K562 (cell line): Measurements from ENCODE around the gene NDUFAF8. TPM values are rescaled to one million over a fixed set of nuclear protein-coding genes. Genes with fewer than 3 reads are reported as not detected.

Experiments used
- ATAC-seq: fragments of 200-7000 bp; cut with Tn5 transposase; 3 replicates; pipeline ENCODE4 v1.9.1; 2020; ENCODE audit warnings: moderate library complexity
- BruUV-seq: library from RNA; stranded (reverse); fragments of 400-500 nt; replicated peaks from 2 replicates; lab custom pipeline; 2021; lab: Mats Ljungman, UMichigan
- CTCF ChIA-PET: fragments of 300-600 bp; formaldehyde crosslinking; extraction: SDS; loops from one replicate; lab custom pipeline; 2021; ENCODE audit warnings: low intra/inter-chr PET ratio; lab: Yijun Ruan, JAX
- POLR2A ChIA-PET: fragments of 300-600, 350-650 bp; sonication (Branson Sonifier 250); formaldehyde crosslinking; extraction: SDS; loops from one replicate; lab custom pipeline; 2021; ENCODE audit warnings: antibody characterized with exemption, inconsistent platforms; lab: Yijun Ruan, JAX
- DNase-seq, 4 experiments: peaks; one replicate each; pipeline versions ENCODE4 v3.0.0 to v3.0.0-alpha.2; 2011 to 2018; ENCODE audit warnings: low spot score in 3 of 4, mixed read lengths in 3 of 4; ENCODE audit errors: extremely low read depth in 1 of 4
- FAIRE-seq: peaks from 2 replicates; lab custom pipeline; 2011; peaks lifted over from hg19 to GRCh38; lab: Jason Lieb, UNC
- H2AFZ ChIP-seq: 2 replicates; pipeline ENCODE4 v1.6.0; 2011; ENCODE audit warnings: low read depth, low read length, control low read depth, inconsistent platforms
- H3K27ac ChIP-seq: fragments of 200-600 bp; 3 replicates; pipeline ENCODE4 v1.8.0; 2011; ENCODE audit warnings: low read depth, mild to moderate bottlenecking, control low read depth, inconsistent platforms, low read length, moderate library complexity, mixed read lengths; ENCODE audit errors: extremely low read depth
- H3K27me3 ChIP-seq, 2 experiments: fragments of 300-600 bp in 1 of 2; 2 replicates in 1 of 2; 3 replicates in 1 of 2; pipeline versions ENCODE4 v1.6.0 to v1.8.0; 2011; ENCODE audit warnings: inconsistent platforms in 2 of 2, low read length in 2 of 2, mild to moderate bottlenecking in 1 of 2, mixed read lengths in 1 of 2, moderate library complexity in 1 of 2; ENCODE audit not compliant: control insufficient read depth in 2 of 2, insufficient read depth in 2 of 2
- H3K36me3 ChIP-seq: fragments of 300-600 bp; 3 replicates; pipeline ENCODE4 v1.8.0; 2011; ENCODE audit warnings: mild to moderate bottlenecking, low read length, inconsistent platforms; ENCODE audit not compliant: control insufficient read depth, insufficient read depth
- H3K4me1 ChIP-seq, 2 experiments: fragments of 200-600 bp in 1 of 2; replicated peaks in 1 of 2; 2 replicates in 1 of 2; 3 replicates in 1 of 2; pipeline versions ENCODE4 v1.5.1 to v1.8.0; 2011; ENCODE audit warnings: inconsistent platforms in 2 of 2, low read length in 2 of 2, mild to moderate bottlenecking in 1 of 2, mixed read lengths in 1 of 2, moderate library complexity in 1 of 2; ENCODE audit not compliant: control insufficient read depth in 2 of 2, insufficient read depth in 2 of 2
- H3K4me2 ChIP-seq: 2 replicates; pipeline ENCODE4 v1.6.1; 2011; ENCODE audit warnings: low read length, control low read depth, inconsistent platforms, mixed read lengths; ENCODE audit not compliant: insufficient read depth
- H3K4me3 ChIP-seq: fragments of 200-600 bp; sonication (generic), shearing (Covaris generic); 2 replicates; pipeline ENCODE4 v1.5.1; 2016; ENCODE audit warnings: control low read depth, inconsistent platforms
- H3K79me2 ChIP-seq: fragments of 200-600 bp; 3 replicates; pipeline ENCODE4 v1.8.0; 2011; ENCODE audit warnings: low read length, inconsistent platforms; ENCODE audit not compliant: control insufficient read depth, insufficient read depth
- H3K9ac ChIP-seq, 2 experiments: 2 replicates each; pipeline versions ENCODE4 v1.6.0 to v1.6.1; 2011; ENCODE audit warnings: low read depth in 2 of 2, low read length in 2 of 2, control low read depth in 1 of 2, inconsistent platforms in 1 of 2, mild to moderate bottlenecking in 1 of 2, mixed read lengths in 1 of 2; ENCODE audit not compliant: insufficient read depth in 1 of 2
- H3K9me1 ChIP-seq: one replicate; pipeline ENCODE4 v1.6.0; 2011; ENCODE audit warnings: inconsistent platforms, mild to moderate bottlenecking, low read length, moderate library complexity; ENCODE audit not compliant: control insufficient read depth, insufficient read depth
- H3K9me3 ChIP-seq: replicated peaks from 2 replicates; pipeline ENCODE4 v1.5.1; 2011; ENCODE audit warnings: low read depth, low read length, inconsistent platforms; ENCODE audit not compliant: control insufficient read depth, insufficient read depth
- H4K20me1 ChIP-seq: replicated peaks from 2 replicates; pipeline ENCODE4 v1.6.1; 2011; ENCODE audit warnings: low read length, inconsistent platforms, mixed read lengths; ENCODE audit not compliant: control insufficient read depth, insufficient read depth
- CXXC5 ChIP-seq: fragments of 250-450 bp; sonication (Bioruptor Pico); IDR thresholded peaks from 2 replicates; pipeline ENCODE4 v1.8.0; 2022; ENCODE audit warnings: inconsistent platforms, mild to moderate bottlenecking, moderate library complexity
- POLR2B ChIP-seq: fragments of 450-650 bp; IDR thresholded peaks from 2 replicates; pipeline ENCODE4 v1.6.1; 2018; ENCODE audit warnings: low read depth; ENCODE audit not compliant: partially characterized antibody
- RUNX1 ChIP-seq: sonication (generic); IDR thresholded peaks from 2 replicates; pipeline ENCODE4 v1.6.1; 2016; ENCODE audit warnings: antibody characterized with exemption, low read depth
- ZNF121 ChIP-seq: sonication (generic); formaldehyde crosslinking; conservative IDR thresholded peaks from 2 replicates; pipeline ENCODE4 v1.8.0; 2022; ENCODE audit warnings: missing genetic modification reagents
- ZNF143 ChIP-seq: sonication (generic); formaldehyde crosslinking; IDR thresholded peaks from 2 replicates; pipeline ENCODE4 v1.9.0; 2022; ENCODE audit warnings: mild to moderate bottlenecking, missing genetic modification reagents
- ZNF764 ChIP-seq: fragments of 250-450 bp; sonication (Bioruptor Pico); IDR thresholded peaks from 2 replicates; pipeline ENCODE4 v1.4.0; 2020; ENCODE audit warnings: low read depth, mild to moderate bottlenecking, moderate library complexity
- WGBS: fragments of 100-300 bp; shearing (Covaris generic); methylation state at CpG from one replicate; pipeline ENCODE4 v1.1.6; 2016; ENCODE audit warnings: low coverage, mixed read lengths; ENCODE audit not compliant: insufficient coverage; ENCODE audit errors: missing lambda C conversion rate; 5-methylcytosine and 5-hydroxymethylcytosine counted together
- in situ Hi-C: fragments of 300-500 bp; cut with MboI; formaldehyde crosslinking; loops from 4 replicates; pipeline ENCODE4 v1.15.0; 2018; ENCODE audit warnings: inconsistent platforms, mixed read lengths
- intact Hi-C: fragments of 100-400 bp; cut with micrococcal nuclease; formaldehyde crosslinking; loops from 2 replicates; pipeline ENCODE4 v1.14.2; 2022
- polyA plus RNA-seq, 8 experiments: library from polyadenylated mRNA; depleted of rRNA in 4 of 8; stranded (reverse) in 5 of 8; unstranded in 3 of 8; fragments of >200 nt; fragmentation: Nextera tagmentation in 2 of 8; fragmentation: Illumina TruSeq in 1 of 8; extraction: Ambion mirVana in 2 of 8; extraction: Trizol in 1 of 8; gene quantifications; 2 replicates each; pipeline versions ENCODE4 v1.2.1 to v1.2.3, GENCODE V29; 2011 to 2014; ENCODE audit warnings: inconsistent platforms in 1 of 8, missing spikeins in 1 of 8
- total RNA-seq, 7 experiments: library from RNA; depleted of rRNA in 6 of 7; stranded (reverse); fragments of >200 nt in 6 of 7; fragmentation: Illumina TruSeq in 2 of 7; extraction: Trizol in 2 of 7; gene quantifications; 2 replicates each; pipeline versions ENCODE4 v1.2.1 to v1.2.3, GENCODE V29; 2011 to 2021; ENCODE audit warnings: low replicate concordance in 1 of 7
- TF ChIP-seq, protein P1 (sequence below): fragments of 450-650 bp; IDR thresholded peaks from 2 replicates; pipeline ENCODE4 v1.6.1; 2016; ENCODE audit warnings: borderline replicate concordance
- TF ChIP-seq, protein P2 (sequence below): sonication (generic); formaldehyde crosslinking; IDR thresholded peaks from 2 replicates; pipeline ENCODE4 v1.8.0; 2023; ENCODE audit warnings: missing genetic modification reagents, mild to moderate bottlenecking, borderline replicate concordance
- TF ChIP-seq, protein P3 (sequence below), 2 experiments: IDR thresholded peaks; 2 replicates each; pipeline ENCODE4 v1.6.1; 2011; ENCODE audit warnings: borderline replicate concordance in 1 of 2, control low read depth in 1 of 2, low read depth in 1 of 2, low read length in 1 of 2, mild to moderate bottlenecking in 1 of 2, mixed read lengths in 1 of 2, moderate library complexity in 1 of 2; ENCODE audit not compliant: insufficient read depth in 1 of 2, insufficient read length in 1 of 2, poor library complexity in 1 of 2, severe bottlenecking in 1 of 2; ENCODE audit errors: extremely low read depth in 1 of 2

The NDUFAF8 gene
- total and polyA plus RNA-seq, 9 of the 15 experiments (the other 6 are each of a cell fraction or from before 2014, with no cell fraction given): 13.5 to 144 (median 90.0) TPM

DNA sequence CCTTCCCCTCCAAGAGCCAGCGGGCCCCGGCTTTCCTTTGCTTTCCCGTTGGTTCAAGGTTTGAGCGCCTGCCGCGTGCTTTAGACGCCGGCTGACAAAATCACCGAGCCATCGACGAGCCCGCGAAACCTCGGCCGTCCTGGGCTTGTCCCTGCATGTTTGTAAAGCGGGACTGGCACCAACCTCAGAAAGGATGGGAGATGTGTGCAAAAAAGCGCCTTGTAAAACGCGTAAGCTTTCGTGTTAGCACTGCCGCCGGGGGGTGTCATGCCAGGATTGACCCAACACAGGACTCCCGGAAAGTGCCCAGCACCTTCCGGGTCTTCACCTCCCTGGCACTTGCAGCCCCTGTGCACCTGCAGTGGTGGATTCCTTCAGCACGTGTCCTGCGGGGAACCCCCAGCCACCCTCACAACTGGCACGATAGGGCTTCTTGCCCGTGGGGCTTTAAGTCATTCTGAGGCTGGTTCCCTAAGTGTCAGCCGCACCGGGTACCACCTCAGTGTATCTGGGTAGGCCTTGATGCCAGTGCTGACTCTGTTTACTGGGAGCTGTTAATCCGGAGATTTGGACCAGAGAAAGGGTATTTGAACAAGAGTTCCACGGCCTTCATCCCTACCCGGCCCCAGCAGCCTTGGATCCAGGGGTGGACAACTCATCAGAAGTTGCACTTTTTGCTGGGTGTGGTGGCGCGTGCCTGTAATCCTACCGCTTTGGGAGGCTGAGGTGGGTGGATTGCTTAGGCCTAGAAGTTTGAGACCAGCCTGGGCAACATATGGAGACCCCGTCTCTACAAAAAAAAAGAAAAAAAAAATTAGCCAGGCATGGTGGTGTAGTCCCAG is 817 bp downstream of the NDUFAF8 start:
- POLR2A ChIA-PET: interaction anchor here (0.6 to 1.5 kb wide), 12 partner anchors 8 to 752 kb away, joined by 3 to 6 read pairs (median 4); partner anchors contain the start of gene CEP131
- no peaks in the 10 kb centered on the region for H3K27me3 ChIP-seq
- peak overlapping the region; percentile 82 for H3K4me3 ChIP-seq
- FAIRE-seq (peak; percentile 59), DNase-seq (peak in 1 of 4 experiments; percentile 48), ATAC-seq (no peak)
- TSS peak; percentile 58 for BruUV-seq
- CTCF ChIA-PET: interaction anchor here (0.6 to 0.7 kb wide), 2 partner anchors 110 to 282 kb away, joined by 3 to 4 read pairs; no protein-coding TSS in a partner anchor
- H4K20me1 ChIP-seq: peaks cover 18% of the 10 kb centered on the region
- peak overlapping the region; percentile 85 to 97 for H3K9ac ChIP-seq
- peaks cover 19 to 89% of the 10 kb centered on the region in 2 experiments for H3K4me1 ChIP-seq
- 9% methylated on average over 36 of the region's 37 CpGs for WGBS
- H3K27ac ChIP-seq: peak overlapping the region; percentile 82
- H3K79me2 ChIP-seq: peaks cover 34% of the 10 kb centered on the region
- peaks cover 15% of the 10 kb centered on the region; the same call in 1 of the 3 replicates for H3K36me3 ChIP-seq
- peaks cover 5% of the 10 kb centered on the region for H3K9me1 ChIP-seq
- peak overlapping the region; percentile 87 for H3K4me2 ChIP-seq
- peak overlapping the region; percentile 71; the same call in 1 of the 2 replicates for H2AFZ ChIP-seq
- no peaks in the 10 kb centered on the region for H3K9me3 ChIP-seq
- in situ Hi-C loops: loop anchor here (25.0 kb wide), 1 partner anchor 103 kb away; no protein-coding TSS in a partner anchor
- intact Hi-C loops: loop anchor here (10.0 kb wide), 1 partner anchor 225 kb away; no protein-coding TSS in a partner anchor
- no peak for TF ChIP-seq ZNF121 (CRISPR knock-in tag)
- no peak for TF ChIP-seq CXXC5 (CRISPR knock-in tag)
- TF ChIP-seq, protein P1, sequence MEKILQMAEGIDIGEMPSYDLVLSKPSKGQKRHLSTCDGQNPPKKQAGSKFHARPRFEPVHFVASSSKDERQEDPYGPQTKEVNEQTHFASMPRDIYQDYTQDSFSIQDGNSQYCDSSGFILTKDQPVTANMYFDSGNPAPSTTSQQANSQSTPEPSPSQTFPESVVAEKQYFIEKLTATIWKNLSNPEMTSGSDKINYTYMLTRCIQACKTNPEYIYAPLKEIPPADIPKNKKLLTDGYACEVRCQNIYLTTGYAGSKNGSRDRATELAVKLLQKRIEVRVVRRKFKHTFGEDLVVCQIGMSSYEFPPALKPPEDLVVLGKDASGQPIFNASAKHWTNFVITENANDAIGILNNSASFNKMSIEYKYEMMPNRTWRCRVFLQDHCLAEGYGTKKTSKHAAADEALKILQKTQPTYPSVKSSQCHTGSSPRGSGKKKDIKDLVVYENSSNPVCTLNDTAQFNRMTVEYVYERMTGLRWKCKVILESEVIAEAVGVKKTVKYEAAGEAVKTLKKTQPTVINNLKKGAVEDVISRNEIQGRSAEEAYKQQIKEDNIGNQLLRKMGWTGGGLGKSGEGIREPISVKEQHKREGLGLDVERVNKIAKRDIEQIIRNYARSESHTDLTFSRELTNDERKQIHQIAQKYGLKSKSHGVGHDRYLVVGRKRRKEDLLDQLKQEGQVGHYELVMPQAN: 0 out of 2 replicates have a peak, but pooled peaks have one; percentile 14
- no peak for TF ChIP-seq ZNF143 (CRISPR knock-in tag)
- no peak for TF ChIP-seq RUNX1
- TF ChIP-seq ZNF764 (CRISPR knock-in tag): no peak
- TF ChIP-seq, protein P2, sequence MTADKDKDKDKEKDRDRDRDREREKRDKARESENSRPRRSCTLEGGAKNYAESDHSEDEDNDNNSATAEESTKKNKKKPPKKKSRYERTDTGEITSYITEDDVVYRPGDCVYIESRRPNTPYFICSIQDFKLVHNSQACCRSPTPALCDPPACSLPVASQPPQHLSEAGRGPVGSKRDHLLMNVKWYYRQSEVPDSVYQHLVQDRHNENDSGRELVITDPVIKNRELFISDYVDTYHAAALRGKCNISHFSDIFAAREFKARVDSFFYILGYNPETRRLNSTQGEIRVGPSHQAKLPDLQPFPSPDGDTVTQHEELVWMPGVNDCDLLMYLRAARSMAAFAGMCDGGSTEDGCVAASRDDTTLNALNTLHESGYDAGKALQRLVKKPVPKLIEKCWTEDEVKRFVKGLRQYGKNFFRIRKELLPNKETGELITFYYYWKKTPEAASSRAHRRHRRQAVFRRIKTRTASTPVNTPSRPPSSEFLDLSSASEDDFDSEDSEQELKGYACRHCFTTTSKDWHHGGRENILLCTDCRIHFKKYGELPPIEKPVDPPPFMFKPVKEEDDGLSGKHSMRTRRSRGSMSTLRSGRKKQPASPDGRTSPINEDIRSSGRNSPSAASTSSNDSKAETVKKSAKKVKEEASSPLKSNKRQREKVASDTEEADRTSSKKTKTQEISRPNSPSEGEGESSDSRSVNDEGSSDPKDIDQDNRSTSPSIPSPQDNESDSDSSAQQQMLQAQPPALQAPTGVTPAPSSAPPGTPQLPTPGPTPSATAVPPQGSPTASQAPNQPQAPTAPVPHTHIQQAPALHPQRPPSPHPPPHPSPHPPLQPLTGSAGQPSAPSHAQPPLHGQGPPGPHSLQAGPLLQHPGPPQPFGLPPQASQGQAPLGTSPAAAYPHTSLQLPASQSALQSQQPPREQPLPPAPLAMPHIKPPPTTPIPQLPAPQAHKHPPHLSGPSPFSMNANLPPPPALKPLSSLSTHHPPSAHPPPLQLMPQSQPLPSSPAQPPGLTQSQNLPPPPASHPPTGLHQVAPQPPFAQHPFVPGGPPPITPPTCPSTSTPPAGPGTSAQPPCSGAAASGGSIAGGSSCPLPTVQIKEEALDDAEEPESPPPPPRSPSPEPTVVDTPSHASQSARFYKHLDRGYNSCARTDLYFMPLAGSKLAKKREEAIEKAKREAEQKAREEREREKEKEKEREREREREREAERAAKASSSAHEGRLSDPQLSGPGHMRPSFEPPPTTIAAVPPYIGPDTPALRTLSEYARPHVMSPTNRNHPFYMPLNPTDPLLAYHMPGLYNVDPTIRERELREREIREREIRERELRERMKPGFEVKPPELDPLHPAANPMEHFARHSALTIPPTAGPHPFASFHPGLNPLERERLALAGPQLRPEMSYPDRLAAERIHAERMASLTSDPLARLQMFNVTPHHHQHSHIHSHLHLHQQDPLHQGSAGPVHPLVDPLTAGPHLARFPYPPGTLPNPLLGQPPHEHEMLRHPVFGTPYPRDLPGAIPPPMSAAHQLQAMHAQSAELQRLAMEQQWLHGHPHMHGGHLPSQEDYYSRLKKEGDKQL (CRISPR knock-in tag): no peak
- TF ChIP-seq, protein P3, sequence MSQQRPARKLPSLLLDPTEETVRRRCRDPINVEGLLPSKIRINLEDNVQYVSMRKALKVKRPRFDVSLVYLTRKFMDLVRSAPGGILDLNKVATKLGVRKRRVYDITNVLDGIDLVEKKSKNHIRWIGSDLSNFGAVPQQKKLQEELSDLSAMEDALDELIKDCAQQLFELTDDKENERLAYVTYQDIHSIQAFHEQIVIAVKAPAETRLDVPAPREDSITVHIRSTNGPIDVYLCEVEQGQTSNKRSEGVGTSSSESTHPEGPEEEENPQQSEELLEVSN (IDR thresholded peaks at IDR 0.05; ENCODE audit: borderline replicate concordance in 1 of 2, extremely low read depth in 1 of 2, insufficient read depth in 1 of 2, insufficient read length in 1 of 2, low read depth in 1 of 2, low read length in 1 of 2, poor library complexity in 1 of 2, severe bottlenecking in 1 of 2): no peak
- TF ChIP-seq POLR2B: no peak
